ENCODE measurements around the gene VPS11.

Gene VPS11

DNA sequence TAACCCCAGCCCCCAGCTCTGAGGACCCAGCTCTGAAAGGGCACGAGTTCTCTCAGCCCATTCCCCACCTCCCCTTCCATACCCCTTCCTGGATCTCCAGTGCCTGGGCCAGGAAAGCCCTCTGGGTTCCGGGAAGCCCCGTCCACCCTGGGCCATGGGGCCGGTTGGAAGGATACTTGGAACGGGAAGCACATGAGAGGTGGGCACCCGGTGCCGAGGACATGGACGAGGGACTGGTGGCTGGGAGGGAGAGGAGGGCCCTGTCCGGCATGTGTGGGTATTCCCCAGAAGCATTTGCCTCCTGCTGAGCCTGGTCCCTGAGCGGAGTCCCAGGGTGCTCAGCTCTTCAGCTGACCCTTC lies 48.6 kb downstream of the VPS11 start:
- no peak for DNase-seq (ENCODE audit: low read depth)
- TF ChIP-seq POLR2A (IDR thresholded peaks at IDR 0.05; ENCODE audit: extremely low read depth, insufficient read length) (no peak), MYC (IDR thresholded peaks at IDR 0.05; ENCODE audit: low read depth, low read length) (no peak), CTCF (IDR thresholded peaks at IDR 0.05; ENCODE audit: low read depth, low read length) (no peak), MAX (IDR thresholded peaks at IDR 0.05; ENCODE audit: low read depth, low read length) (no peak)
- H3K4me3 ChIP-seq (ENCODE audit: low read depth, low read length) = no peak overlapping the region

DNA sequence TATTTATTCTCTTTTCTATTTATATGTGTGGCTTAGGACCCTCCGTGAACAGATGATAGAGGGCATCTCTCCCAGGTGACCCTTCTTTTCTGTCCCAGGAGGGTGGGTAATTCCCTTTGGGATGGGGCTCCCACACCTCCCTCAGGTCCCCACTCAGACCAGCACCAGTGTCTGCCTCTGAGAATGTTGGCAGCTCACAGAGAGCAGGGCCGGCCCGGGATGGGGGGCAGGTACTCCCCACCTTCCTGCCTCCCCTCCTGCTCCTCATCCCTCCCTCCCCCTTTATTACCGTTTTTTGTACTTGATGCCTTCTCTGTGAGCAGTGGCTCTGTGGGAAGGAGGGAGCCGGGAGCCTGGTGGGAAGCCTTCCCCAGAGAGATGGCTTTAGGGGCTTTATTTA lies 49.0 kb downstream of the VPS11 start:
- no peak overlapping the region for H3K4me3 ChIP-seq (ENCODE audit: low read depth, low read length)
- no peak for DNase-seq (ENCODE audit: low read depth)
- no peak for TF ChIP-seq MYC (IDR thresholded peaks at IDR 0.05; ENCODE audit: low read depth, low read length)
- TF ChIP-seq MAX (IDR thresholded peaks at IDR 0.05; ENCODE audit: low read depth, low read length) = no peak
- TF ChIP-seq CTCF (IDR thresholded peaks at IDR 0.05; ENCODE audit: low read depth, low read length) = no peak
- TF ChIP-seq POLR2A (IDR thresholded peaks at IDR 0.05; ENCODE audit: extremely low read depth, insufficient read length) = no peak

GRCh38 chr11:119117004-119117706 lies 49.5 kb downstream of the VPS11 start:
- DNase-seq (ENCODE audit: low read depth) = no peak
- H3K4me3 ChIP-seq (ENCODE audit: low read depth, low read length) = no peak overlapping the region
- TF ChIP-seq POLR2A (IDR thresholded peaks at IDR 0.05; ENCODE audit: extremely low read depth, insufficient read length) = no peak
- no peak for TF ChIP-seq MAX (IDR thresholded peaks at IDR 0.05; ENCODE audit: low read depth, low read length)
- no peak for TF ChIP-seq MYC (IDR thresholded peaks at IDR 0.05; ENCODE audit: low read depth, low read length)
- no peak for TF ChIP-seq CTCF (IDR thresholded peaks at IDR 0.05; ENCODE audit: low read depth, low read length)

DNA sequence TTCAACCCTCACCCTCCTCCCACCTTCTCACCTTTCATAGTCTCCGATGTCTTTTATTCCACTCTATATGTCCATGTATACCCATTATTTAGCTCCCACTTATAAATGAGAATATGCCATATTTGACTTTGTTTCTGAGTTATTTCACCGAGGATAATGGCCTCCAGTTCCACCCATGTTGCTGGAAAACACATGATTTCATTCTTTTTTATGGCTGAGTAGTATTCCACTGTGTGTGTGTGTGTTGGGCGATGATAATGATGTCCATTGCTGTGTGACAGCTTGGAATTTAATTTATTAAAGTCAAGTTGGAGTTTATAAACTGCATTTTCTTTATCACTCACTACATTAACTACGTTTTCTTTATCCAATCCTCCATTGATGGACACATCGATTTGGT lies 50.6 kb downstream of the VPS11 start:
- no peak for DNase-seq (ENCODE audit: low read depth)
- no peak overlapping the region for H3K4me3 ChIP-seq (ENCODE audit: low read depth, low read length)
- TF ChIP-seq MAX (IDR thresholded peaks at IDR 0.05; ENCODE audit: low read depth, low read length) (no peak), POLR2A (IDR thresholded peaks at IDR 0.05; ENCODE audit: extremely low read depth, insufficient read length) (no peak), MYC (IDR thresholded peaks at IDR 0.05; ENCODE audit: low read depth, low read length) (no peak), CTCF (IDR thresholded peaks at IDR 0.05; ENCODE audit: low read depth, low read length) (no peak)

DNA sequence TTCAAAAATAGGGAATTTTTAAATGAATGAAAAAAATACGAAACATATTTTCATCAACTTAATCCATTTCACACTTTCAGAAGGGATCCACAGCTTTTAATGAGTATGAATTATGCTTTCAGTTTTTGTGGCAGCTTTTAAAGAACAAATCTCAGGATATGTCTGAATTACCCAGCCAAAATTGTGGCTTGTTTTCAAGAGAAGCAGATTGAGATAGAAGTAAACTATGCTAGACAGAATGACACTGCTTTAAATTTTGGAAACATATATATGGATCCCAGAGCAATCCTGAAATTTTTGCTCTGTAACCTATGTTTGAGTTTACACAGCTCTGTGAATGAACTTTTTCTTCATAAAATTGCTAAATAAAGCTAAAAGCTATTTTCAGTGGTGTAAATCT lies 51.3 kb downstream of the VPS11 start:
- TF ChIP-seq MAX (IDR thresholded peaks at IDR 0.05; ENCODE audit: low read depth, low read length) (no peak), CTCF (IDR thresholded peaks at IDR 0.05; ENCODE audit: low read depth, low read length) (no peak), MYC (IDR thresholded peaks at IDR 0.05; ENCODE audit: low read depth, low read length) (no peak), POLR2A (IDR thresholded peaks at IDR 0.05; ENCODE audit: extremely low read depth, insufficient read length) (no peak)
- DNase-seq (ENCODE audit: low read depth) = no peak

More for the DNA sequence above, 51.3 kb downstream of the VPS11 start:
- H3K4me3 ChIP-seq (ENCODE audit: low read depth, low read length) = no peak overlapping the region

All from NB4 (cell line).